HCT116 (cell line): ENCODE measurements around the gene NMNAT3.

Experiments
- CTCF ChIP-seq, 3 experiments: fragments of 200-600 bp in 1 of 3; sonication (generic) in 1 of 3; IDR thresholded peaks in 2 of 3; conservative IDR thresholded peaks in 1 of 3; 2 replicates each; pipeline ENCODE4 v1.5.1; 2012 to 2017; ENCODE audit warnings: low read depth in 2 of 3, low read length in 2 of 3, antibody characterized with exemption in 1 of 3, borderline replicate concordance in 1 of 3, control low read depth in 1 of 3, mild to moderate bottlenecking in 1 of 3, mixed read lengths in 1 of 3, mixed run types in 1 of 3, moderate library complexity in 1 of 3; ENCODE audit not compliant: insufficient read depth in 1 of 3
- EZH2 ChIP-seq: fragments of 200-600 bp; sonication (generic); IDR thresholded peaks from 2 replicates; pipeline ENCODE4 v1.6.1; 2017; ENCODE audit warnings: antibody characterized with exemption, mixed run types
- JUND ChIP-seq: IDR thresholded peaks from 2 replicates; pipeline ENCODE4 v1.6.1; 2012
- MAX ChIP-seq: IDR thresholded peaks from 2 replicates; pipeline ENCODE4 v1.6.1; 2012
- POLR2A ChIP-seq: IDR thresholded peaks from 2 replicates; pipeline ENCODE4 v1.7.0; 2011; ENCODE audit warnings: borderline replicate concordance; ENCODE audit not compliant: insufficient read depth, insufficient read length; ENCODE audit errors: extremely low read depth
- REST ChIP-seq: IDR thresholded peaks from 2 replicates; pipeline ENCODE4 v1.6.1; 2012; ENCODE audit warnings: low read depth
- SP1 ChIP-seq: IDR thresholded peaks from 2 replicates; pipeline ENCODE4 v1.6.1; 2012; ENCODE audit warnings: low read depth
- TCF7L2 ChIP-seq: IDR thresholded peaks from 2 replicates; pipeline ENCODE4 v1.7.0; 2011; ENCODE audit warnings: borderline replicate concordance, inconsistent platforms; ENCODE audit not compliant: insufficient read depth, insufficient read length; ENCODE audit errors: extremely low read depth
- ZBTB33 ChIP-seq: IDR thresholded peaks from 2 replicates; pipeline ENCODE4 v1.6.1; 2011; ENCODE audit warnings: mild to moderate bottlenecking, low read length, moderate library complexity; ENCODE audit not compliant: insufficient replicate concordance; ENCODE audit errors: extremely low read depth
- ZNF274 ChIP-seq: fragments of 200-500 bp; sonication (Bioruptor generic); IDR thresholded peaks from 2 replicates; pipeline ENCODE4 v1.6.1; 2014; ENCODE audit warnings: mild to moderate bottlenecking, low read depth, low read length, inconsistent platforms

- TF ChIP-seq CTCF (IDR thresholded peaks at IDR 0.05 in 2 of 3, conservative IDR thresholded peaks at IDR 0.05 in 1 of 3; ENCODE audit: borderline replicate concordance in 1 of 3, insufficient read depth in 1 of 3, low read depth in 2 of 3, low read length in 2 of 3) (no peak), TCF7L2 (no peak), SP1 (no peak), POLR2A (no peak), REST (no peak), EZH2 (no peak), MAX (no peak), ZBTB33 (no peak), JUND (no peak), ZNF274 (no peak)
Measured at GRCh38 chr3:139572847-139573672, 104.7 kb downstream of the NMNAT3 start.
